Vagina (tissue), 2 donors: ENCODE data around the gene CST6. TPM values are rescaled to one million over a fixed set of nuclear protein-coding genes. Genes with fewer than 3 reads are reported as not detected.
A peak's percentile ranks its signal among the peaks of the same experiment; 100 is the strongest.

Source experiments
- DNase-seq, 2 donors: peaks; one replicate each; pipeline ENCODE4 v3.0.0-alpha.2; 2017; ENCODE audit errors: extremely low spot score in 2 of 2
- H3K27ac ChIP-seq: fragments of 200-600 bp; sonication (generic); one replicate; pipeline ENCODE4 v1.5.1; 2019
- H3K27me3 ChIP-seq: fragments of 200-600 bp; sonication (generic); one replicate; pipeline ENCODE4 v1.5.1; 2019
- H3K36me3 ChIP-seq, 2 donors: fragments of 200-600 bp; sonication (generic); one replicate each; pipeline ENCODE4 v1.5.1; 2017 to 2019
- H3K4me1 ChIP-seq: fragments of 200-600 bp; sonication (generic); one replicate; pipeline ENCODE4 v1.5.1; 2019
- H3K4me3 ChIP-seq, 2 donors: fragments of 200-600 bp; sonication (generic); 1 replicate in 1 of 2; 2 replicates in 1 of 2; pipeline ENCODE4 v1.5.1; 2016 to 2019
- H3K9me3 ChIP-seq: fragments of 200-600 bp; sonication (generic); one replicate; pipeline ENCODE4 v1.5.1; 2019
- CTCF ChIP-seq, 3 experiments: fragments of 450-650 bp in 2 of 3; fragments of 200-600 bp in 1 of 3; sonication (generic) in 1 of 3; IDR thresholded peaks; one replicate each; pipeline ENCODE4 v1.5.1; 2017 to 2019; ENCODE audit warnings: antibody characterized with exemption in 3 of 3, mild to moderate bottlenecking in 2 of 3, moderate library complexity in 2 of 3
- POLR2A ChIP-seq, 2 donors: fragments of 450-650 bp; IDR thresholded peaks; one replicate each; pipeline ENCODE4 v1.6.1; 2017; ENCODE audit warnings: antibody characterized with exemption in 2 of 2, mild to moderate bottlenecking in 2 of 2, moderate library complexity in 2 of 2
- POLR2AphosphoS5 ChIP-seq, 2 donors: sonication (generic); formaldehyde crosslinking; IDR thresholded peaks; one replicate each; pipeline ENCODE4 v1.9.0; 2017; ENCODE audit warnings: antibody characterized with exemption in 2 of 2, mild to moderate bottlenecking in 2 of 2, low read depth in 1 of 2; ENCODE audit not compliant: insufficient read depth in 1 of 2
- intact Hi-C: fragments of 100-400 bp; cut with DNase I; formaldehyde crosslinking; loops from one replicate; pipeline ENCODE4 v1.15.1; 2023
- total RNA-seq: library from RNA; depleted of rRNA; stranded (reverse); fragments of >200 nt; gene quantifications from one replicate; pipeline ENCODE4 v1.2.3, GENCODE V29; 2016

The CST6 gene
- total RNA-seq, 1 donor from 2014 or later = 5.6 TPM

- TF ChIP-seq POLR2AphosphoS5 (IDR thresholded peaks at IDR 0.05; ENCODE audit: insufficient read depth in 1 of 2, low read depth in 1 of 2) (no peak), CTCF (IDR thresholded peaks at IDR 0.05) (no peak), POLR2A (IDR thresholded peaks at IDR 0.05) (no peak)
- Histone ChIP-seq H3K4me1 (peaks cover 4% of the 10 kb centered on the region), H3K9me3 (no peaks in the 10 kb centered on the region), H3K27ac (no peak overlapping the region), H3K27me3 (no peaks in the 10 kb centered on the region), H3K4me3 (no peak overlapping the region), H3K36me3 (no peaks in the 10 kb centered on the region)
- no peak for DNase-seq
- intact Hi-C loops = no loop called here
Measured at GRCh38 chr11:66042996-66043906, 31.4 kb downstream of the CST6 start.

GRCh38 chr11:66044757-66045156 lies 32.9 kb downstream of the CST6 start:
- H3K36me3 ChIP-seq = no peaks in the 10 kb centered on the region
- no peak overlapping the region for H3K27ac ChIP-seq
- peaks cover 4% of the 10 kb centered on the region for H3K4me1 ChIP-seq
- H3K9me3 ChIP-seq = no peaks in the 10 kb centered on the region
- H3K4me3 ChIP-seq = no peak overlapping the region
- no peak for DNase-seq
- no peaks in the 10 kb centered on the region for H3K27me3 ChIP-seq
- intact Hi-C loops = no loop called here
- no peak for TF ChIP-seq POLR2A (IDR thresholded peaks at IDR 0.05)
- TF ChIP-seq POLR2AphosphoS5 (IDR thresholded peaks at IDR 0.05; ENCODE audit: insufficient read depth in 1 of 2, low read depth in 1 of 2) = no peak
- no peak for TF ChIP-seq CTCF (IDR thresholded peaks at IDR 0.05)

- Histone ChIP-seq H3K9me3 (no peaks in the 10 kb centered on the region), H3K4me3 (no peak overlapping the region), H3K36me3 (no peaks in the 10 kb centered on the region), H3K4me1 (peaks cover 4% of the 10 kb centered on the region), H3K27me3 (no peaks in the 10 kb centered on the region), H3K27ac (no peak overlapping the region)
- intact Hi-C loops = no loop called here
- DNase-seq = no peak
- no peak for TF ChIP-seq POLR2AphosphoS5 (IDR thresholded peaks at IDR 0.05; ENCODE audit: insufficient read depth in 1 of 2, low read depth in 1 of 2)
- peak; percentile 51 to 76 (median 60) for TF ChIP-seq CTCF (IDR thresholded peaks at IDR 0.05)
Measured at GRCh38 chr11:66045177-66045639, 33.4 kb downstream of the CST6 start.

- Histone ChIP-seq H3K27ac (no peak overlapping the region), H3K36me3 (no peaks in the 10 kb centered on the region), H3K9me3 (no peaks in the 10 kb centered on the region), H3K4me1 (peaks cover 16% of the 10 kb centered on the region), H3K4me3 (no peak overlapping the region), H3K27me3 (no peaks in the 10 kb centered on the region)
- TF ChIP-seq POLR2AphosphoS5 (IDR thresholded peaks at IDR 0.05; ENCODE audit: insufficient read depth in 1 of 2, low read depth in 1 of 2) (no peak), CTCF (IDR thresholded peaks at IDR 0.05) (no peak), POLR2A (IDR thresholded peaks at IDR 0.05) (no peak)
- no peak for DNase-seq
- intact Hi-C loops = no loop called here
Measured at GRCh38 chr11:66046901-66047300, 35.1 kb downstream of the CST6 start.
